ELR (cell line): ENCODE results near the gene USP10.

Experiments
- DNase-seq: peaks from one replicate; pipeline ENCODE4 v3.0.0-alpha.2; 2015; ENCODE audit warnings: low read depth

USP10 gene

DNA sequence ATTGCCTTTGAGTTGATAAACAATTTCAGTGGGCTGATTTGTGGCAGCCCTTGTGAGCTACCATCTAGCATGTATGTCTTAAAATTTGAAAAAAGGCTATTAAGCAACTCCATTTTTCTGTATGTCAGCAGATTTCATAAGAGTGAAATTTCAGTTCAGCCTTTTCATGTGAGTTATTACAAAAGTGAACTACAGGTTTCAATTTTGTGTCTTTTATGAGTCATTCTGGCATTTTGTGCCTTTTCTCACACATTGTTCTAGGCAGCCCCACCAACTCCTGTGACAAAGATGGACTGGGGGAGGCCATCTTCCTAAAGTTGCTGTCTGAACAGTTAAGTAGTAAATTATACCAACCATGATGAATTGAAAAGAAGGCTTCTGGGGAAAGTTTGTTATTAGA is 52.1 kb downstream of the USP10 start:
- peak; percentile 38 for DNase-seq

DNA sequence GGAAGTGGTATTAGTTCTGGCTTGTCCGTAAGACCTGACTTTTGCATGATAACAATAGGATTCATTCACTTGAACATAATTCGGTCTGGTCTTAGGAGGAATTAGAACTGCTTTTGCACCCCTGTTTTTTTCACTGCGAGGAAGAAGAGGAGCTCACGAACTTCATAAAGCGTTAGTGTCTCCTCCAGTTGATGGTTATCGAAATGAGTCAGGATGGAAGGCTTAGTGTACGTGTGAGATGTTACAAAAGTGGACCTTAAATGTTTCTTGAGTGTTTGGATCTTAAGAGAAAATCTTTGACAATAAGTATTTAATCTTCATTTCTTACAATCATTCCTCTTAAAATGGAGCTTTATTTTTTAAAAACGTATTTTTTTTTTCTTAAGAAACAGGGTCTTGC is 52.8 kb downstream of the USP10 start:
- no peak for DNase-seq

- DNase-seq, result peak; percentile 10
Observed at GRCh38 chr16:84753412-84754326, 53.9 kb downstream of the USP10 start.

DNA sequence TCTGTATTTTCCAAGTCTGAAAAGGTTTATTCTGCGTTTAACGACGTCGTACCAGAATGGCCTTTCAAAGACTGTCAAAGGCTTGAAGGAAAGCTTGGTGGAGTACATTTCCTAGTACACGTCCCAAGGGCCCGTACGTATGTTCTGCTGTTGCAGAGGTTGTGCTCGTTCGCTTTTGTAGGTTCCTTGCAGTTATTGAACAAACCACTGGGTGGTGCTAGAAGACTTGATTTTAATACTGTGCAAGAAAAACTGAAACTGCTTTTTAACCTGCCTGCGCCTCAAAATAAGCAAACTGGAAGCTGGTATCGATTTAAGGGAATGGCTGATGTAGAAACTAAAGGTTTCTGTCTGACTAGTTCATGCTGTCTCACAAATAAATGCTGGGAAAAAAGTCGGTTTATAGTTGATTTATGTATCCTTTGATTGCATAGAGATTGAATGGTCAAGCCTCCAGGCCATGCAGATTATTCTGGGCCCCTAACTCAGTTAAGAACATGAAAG is 54.6 kb downstream of the USP10 start:
- peak; percentile 87 for DNase-seq

DNA sequence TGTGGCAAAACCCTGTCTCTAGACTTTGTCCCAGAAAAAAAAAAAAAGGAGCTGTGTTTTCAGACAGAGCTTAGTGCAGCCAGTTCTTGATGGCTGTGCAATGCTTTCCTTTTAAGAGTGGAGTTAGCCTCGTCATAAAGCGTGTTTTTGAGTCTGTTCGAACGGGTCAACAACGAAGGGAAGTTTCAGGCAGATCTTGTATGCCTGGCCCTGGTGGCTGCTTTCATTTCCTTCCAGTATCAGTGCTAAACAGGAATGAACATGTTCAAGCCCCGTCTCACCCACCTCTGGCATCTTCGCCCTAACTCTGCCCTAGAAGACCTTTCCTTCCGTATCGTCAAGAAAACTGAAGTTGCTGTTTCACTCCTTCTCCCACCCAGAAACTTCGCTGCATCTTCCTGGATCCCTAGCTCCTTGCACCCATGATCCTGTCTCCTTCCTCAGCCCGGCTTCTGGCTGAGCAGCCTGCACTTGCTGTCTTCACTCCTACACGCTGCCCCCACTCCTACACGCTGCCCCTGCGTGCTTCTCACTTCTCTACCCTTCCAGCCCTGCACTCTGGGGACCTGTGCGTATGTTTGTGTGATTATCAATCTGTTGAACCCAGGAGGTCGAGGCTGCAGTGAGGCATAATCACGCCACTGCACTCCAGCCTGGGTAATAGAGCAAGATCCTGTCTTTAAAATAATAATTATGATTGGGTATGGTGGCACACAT is 55.3 kb downstream of the USP10 start:
- no peak for DNase-seq

DNA sequence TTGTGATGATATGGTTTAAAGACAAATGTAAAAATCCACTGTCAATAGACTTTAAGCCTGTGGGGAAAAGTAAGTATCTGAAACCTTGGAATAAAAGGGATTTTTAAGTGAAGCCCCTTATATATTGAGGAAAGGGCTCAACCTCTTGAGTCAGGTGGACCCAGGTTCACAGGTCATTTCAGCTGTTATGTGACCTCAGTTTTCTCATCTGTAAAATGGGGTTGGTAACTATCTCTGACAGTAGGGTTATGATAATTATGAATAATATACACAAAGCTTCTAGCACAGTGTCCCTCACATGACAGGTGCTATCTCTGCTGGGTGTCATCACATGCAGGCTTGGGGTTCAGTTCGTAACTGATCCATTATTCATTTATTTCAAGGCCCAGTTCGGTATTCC is 57.0 kb downstream of the USP10 start:
- DNase-seq, result no peak

GRCh38 chr16:84758627-84759026 is 58.8 kb downstream of the USP10 start:
- DNase-seq, result no peak

DNA sequence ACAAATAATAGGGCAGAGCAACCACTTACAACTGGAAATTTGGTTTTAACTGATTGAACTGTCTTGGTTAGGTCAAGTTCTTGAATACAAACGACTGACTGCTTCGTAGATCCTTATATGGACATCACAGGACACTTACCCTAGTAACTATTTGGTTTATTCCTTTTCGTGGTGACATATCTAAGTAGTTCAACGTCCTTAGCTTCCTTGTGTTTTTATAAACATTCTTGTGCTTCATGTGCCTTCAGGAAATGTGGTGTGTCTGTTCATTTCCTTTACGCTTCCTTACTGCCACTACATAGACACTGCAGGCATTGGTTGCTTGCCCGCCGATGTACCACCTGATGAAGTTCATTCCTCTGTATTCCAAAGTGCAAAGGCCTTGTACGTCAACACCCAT is 59.3 kb downstream of the USP10 start:
- DNase-seq, result no peak

GRCh38 chr16:84759906-84760305 is 60.1 kb downstream of the USP10 start:
- no peak for DNase-seq

DNA sequence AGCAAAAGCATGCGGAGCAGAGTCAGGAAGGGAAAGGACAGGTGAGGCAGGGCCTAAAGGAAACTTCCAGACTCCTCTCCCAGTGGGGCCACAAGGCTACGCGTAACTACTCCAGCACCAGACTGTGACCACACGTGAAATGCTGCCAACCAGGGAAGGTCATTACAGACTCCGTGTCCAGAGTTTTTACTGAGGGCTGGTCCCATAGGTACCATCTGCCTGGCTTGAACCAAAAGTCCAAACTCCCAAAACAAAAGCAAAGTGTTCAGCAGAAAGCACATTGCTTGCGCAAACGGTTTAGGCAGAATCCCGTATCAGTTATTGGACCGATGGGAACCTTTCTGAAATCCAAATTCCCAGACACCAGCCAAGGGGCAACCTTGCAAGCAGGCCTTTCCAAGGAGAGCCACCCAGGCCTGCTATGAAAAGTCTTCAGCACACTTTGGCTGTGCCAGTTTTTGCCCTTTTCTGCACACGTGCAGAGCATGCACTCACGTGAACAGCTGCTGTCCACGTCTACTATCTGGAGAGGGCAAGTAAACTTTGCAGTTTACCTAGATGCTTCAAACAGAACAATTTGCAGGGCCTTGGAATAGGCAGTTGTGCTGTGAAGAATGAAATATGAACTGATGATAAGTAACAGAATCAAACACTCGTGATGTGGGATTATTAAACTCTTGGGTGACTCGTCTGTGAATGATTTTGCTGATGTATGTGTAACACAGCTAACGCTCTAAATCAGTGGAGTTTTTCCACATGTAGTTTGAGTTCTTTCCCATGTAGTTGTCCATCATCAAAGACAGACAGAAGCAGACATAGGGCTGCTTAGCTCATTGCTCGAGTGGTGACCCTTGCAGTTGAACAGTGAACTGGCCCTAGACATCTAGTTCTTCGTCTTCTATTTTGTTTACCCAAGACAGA is 61.9 kb downstream of the USP10 start:
- peak; percentile 41 for DNase-seq

DNA sequence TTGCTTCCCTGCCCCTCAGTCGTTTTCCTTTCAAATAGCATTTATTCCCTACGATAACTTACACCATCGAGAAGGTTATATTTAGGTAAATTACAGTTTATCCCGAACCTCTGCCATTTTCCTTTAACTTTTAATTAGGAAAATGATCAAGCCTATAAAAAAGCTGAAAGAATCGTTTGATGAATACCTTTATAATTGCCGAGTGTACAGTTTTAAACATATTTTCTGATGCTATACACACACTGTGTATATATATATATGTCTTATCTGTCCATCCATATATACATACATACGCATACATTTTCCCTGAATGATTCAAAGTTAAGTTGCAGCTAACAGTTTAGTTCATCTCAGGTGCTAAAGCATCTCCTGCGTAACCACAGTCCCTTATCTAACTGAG is 63.4 kb downstream of the USP10 start:
- DNase-seq, result no peak

DNA sequence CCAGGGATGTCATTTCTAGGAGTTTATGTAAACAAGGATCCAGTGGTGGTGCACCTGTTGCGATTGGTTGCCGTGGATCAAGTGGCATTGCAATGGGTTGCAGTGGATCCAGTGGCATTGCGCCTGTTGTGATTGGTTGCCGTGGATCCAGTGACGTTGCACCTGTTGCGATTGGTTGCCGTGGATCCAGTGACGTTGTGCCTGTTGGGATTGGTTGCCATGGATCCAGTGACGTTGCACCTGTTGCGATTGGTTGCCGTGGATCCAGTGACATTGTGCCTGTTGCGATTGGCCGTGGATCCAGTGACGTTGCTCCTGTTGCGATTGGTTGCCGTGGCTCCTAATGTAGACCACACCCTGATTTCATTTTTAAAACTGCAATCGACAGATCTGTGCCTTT is 63.8 kb downstream of the USP10 start:
- no peak for DNase-seq

- DNase-seq, result no peak
Observed at GRCh38 chr16:84764970-84765369, 65.2 kb downstream of the USP10 start.

- no peak for DNase-seq
Observed at GRCh38 chr16:84765616-84766580, 66.1 kb downstream of the USP10 start.

DNA sequence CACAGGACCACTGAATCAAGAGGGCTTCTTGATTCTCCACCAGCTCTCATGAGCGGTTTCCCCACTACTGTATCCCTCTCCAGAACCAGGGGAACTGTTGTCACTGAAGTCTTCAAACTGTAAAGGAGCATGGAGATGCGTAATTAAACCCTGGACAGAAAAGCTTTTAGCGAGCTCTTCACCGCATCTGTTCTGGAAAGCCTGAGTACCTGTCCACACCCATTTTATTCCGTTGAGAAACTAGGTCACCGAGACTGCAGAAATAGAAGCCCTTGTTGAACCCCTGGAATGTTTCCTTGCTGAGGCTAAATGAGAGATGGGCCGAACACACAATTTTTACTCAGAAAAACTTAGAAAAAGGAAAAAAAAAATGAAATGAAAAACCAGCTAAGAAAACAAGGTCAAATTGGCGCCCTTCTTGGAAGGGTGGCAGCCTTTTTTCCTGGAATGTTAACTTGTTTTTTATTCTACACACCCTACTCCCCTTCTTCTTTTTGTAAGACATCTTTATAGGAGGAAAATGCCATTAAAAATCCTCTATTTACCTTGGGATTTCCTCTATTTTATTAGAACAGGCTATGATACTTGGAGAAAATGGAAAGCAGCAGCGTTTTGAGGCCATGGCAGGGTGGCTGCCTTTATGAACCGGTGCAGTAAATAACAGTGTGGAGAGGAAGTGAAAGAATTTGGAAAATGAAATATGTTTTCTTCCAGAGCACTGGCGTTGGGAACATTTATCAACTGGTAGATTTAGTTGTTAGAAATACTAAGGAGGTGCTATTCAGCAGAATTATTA is 67.4 kb downstream of the USP10 start:
- no peak for DNase-seq

GRCh38 chr16:84768061-84768807 is 68.4 kb downstream of the USP10 start:
- no peak for DNase-seq

GRCh38 chr16:84768808-84769197 is 69.0 kb downstream of the USP10 start:
- no peak for DNase-seq

DNA sequence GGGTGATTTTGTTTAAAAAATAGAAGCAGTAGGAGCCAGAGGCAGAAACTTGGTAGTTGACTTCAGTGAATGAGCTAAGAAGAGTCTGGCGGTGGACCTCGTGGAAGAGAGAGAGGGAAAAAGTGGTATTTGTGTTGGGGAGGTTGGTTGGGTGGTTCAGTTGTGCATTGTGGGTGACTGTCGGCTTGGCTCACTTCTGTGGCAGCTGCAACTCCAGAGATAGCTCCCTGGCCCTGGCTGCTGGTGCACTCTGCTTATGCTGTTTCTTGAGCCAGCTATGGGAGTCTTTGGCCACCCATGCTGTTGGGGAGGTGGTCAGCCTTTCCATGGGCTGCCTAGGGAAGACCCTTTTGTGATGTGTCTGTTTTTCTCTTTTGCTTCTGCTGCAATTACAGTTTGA is 69.6 kb downstream of the USP10 start:
- no peak for DNase-seq

GRCh38 chr16:84773312-84773711 is 73.5 kb downstream of the USP10 start:
- no peak for DNase-seq
